ENCODE results near the gene RBP3.

Gene RBP3

GRCh38 chr10:47397256-47397655 lies 49.1 kb downstream of the RBP3 start:
- no peak for DNase-seq

- no peak for DNase-seq
Observed at GRCh38 chr10:47400251-47400650, 52.1 kb downstream of the RBP3 start.

GRCh38 chr10:47400786-47401185 lies 52.6 kb downstream of the RBP3 start:
- DNase-seq: no peak

GRCh38 chr10:47401210-47401609 lies 53.0 kb downstream of the RBP3 start:
- DNase-seq: no peak

GRCh38 chr10:47401874-47402640 lies 53.9 kb downstream of the RBP3 start:
- DNase-seq: no peak

- DNase-seq: peak in 1 of 58 donors; percentile 16
Observed at GRCh38 chr10:47402641-47403301, 54.6 kb downstream of the RBP3 start.

- DNase-seq: no peak
Observed at GRCh38 chr10:47403446-47404318, 55.5 kb downstream of the RBP3 start.

GRCh38 chr10:47404446-47404845 lies 56.3 kb downstream of the RBP3 start:
- DNase-seq: no peak

- DNase-seq: no peak
Observed at GRCh38 chr10:47404937-47405336, 56.8 kb downstream of the RBP3 start.

GRCh38 chr10:47405857-47406547 lies 57.8 kb downstream of the RBP3 start:
- DNase-seq: no peak

GRCh38 chr10:47406548-47406869 lies 58.3 kb downstream of the RBP3 start:
- DNase-seq: no peak

- DNase-seq: no peak
Observed at GRCh38 chr10:47406870-47407691, 58.9 kb downstream of the RBP3 start.

Data from anterior cingulate cortex (tissue), 58 donors.